DND-41 (cell line): ENCODE results near the gene MAST4.

Experiments used
- EZH2 ChIP-seq: IDR thresholded peaks from 3 replicates; pipeline ENCODE4 v1.6.1; 2012; ENCODE audit warnings: borderline replicate concordance, low read depth, mild to moderate bottlenecking, moderate library complexity, low read length, inconsistent platforms; ENCODE audit not compliant: severe bottlenecking
- TF ChIP-seq, protein P1 (sequence below): IDR thresholded peaks from 2 replicates; pipeline ENCODE4 v1.5.1; 2012; ENCODE audit warnings: borderline replicate concordance, low read length, moderate library complexity, mild to moderate bottlenecking; ENCODE audit not compliant: poor library complexity, severe bottlenecking; ENCODE audit errors: extremely low read depth

- TF ChIP-seq, protein P1, sequence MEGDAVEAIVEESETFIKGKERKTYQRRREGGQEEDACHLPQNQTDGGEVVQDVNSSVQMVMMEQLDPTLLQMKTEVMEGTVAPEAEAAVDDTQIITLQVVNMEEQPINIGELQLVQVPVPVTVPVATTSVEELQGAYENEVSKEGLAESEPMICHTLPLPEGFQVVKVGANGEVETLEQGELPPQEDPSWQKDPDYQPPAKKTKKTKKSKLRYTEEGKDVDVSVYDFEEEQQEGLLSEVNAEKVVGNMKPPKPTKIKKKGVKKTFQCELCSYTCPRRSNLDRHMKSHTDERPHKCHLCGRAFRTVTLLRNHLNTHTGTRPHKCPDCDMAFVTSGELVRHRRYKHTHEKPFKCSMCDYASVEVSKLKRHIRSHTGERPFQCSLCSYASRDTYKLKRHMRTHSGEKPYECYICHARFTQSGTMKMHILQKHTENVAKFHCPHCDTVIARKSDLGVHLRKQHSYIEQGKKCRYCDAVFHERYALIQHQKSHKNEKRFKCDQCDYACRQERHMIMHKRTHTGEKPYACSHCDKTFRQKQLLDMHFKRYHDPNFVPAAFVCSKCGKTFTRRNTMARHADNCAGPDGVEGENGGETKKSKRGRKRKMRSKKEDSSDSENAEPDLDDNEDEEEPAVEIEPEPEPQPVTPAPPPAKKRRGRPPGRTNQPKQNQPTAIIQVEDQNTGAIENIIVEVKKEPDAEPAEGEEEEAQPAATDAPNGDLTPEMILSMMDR: no peak
- no peak for TF ChIP-seq EZH2
Measured at GRCh38 chr5:66826263-66826662, 230.1 kb downstream of the MAST4 start.
